HepG2 (cell line): ENCODE measurements around the gene SIAH1. TPM values are rescaled to one million over a fixed set of nuclear protein-coding genes. Genes with fewer than 3 reads are reported as not detected.

ENCODE experiments used
- ATAC-seq: fragments of 200-7000 bp; cut with Tn5 transposase; 3 replicates; pipeline ENCODE4 v1.9.1; 2020; ENCODE audit warnings: mild to moderate bottlenecking, moderate library complexity
- BruUV-seq: library from RNA; stranded (reverse); fragments of 400-500 nt; replicated peaks from 2 replicates; lab custom pipeline; 2021; lab: Mats Ljungman, UMichigan
- CTCF ChIA-PET: fragments of 300-600 bp; formaldehyde crosslinking; extraction: SDS; loops from one replicate; lab custom pipeline; 2021; ENCODE audit warnings: low total read pairs, inconsistent platforms, low intra/inter-chr PET ratio; lab: Yijun Ruan, JAX
- POLR2A ChIA-PET: fragments of 350-600 bp; sonication (Branson Sonifier 250); formaldehyde crosslinking; loops from one replicate; lab custom pipeline; 2020; ENCODE audit warnings: antibody characterized with exemption, inconsistent platforms; lab: Yijun Ruan, JAX
- DNase-seq: peaks from one replicate; pipeline ENCODE4 v3.0.0-alpha.2; 2015; ENCODE audit warnings: low spot score
- FAIRE-seq: peaks from 3 replicates; lab custom pipeline; 2011; peaks lifted over from hg19 to GRCh38; lab: Jason Lieb, UNC
- H2AFZ ChIP-seq: one replicate; pipeline ENCODE4 v1.6.1; 2011; ENCODE audit warnings: low read length, inconsistent platforms
- H3K27ac ChIP-seq: fragments of 300-600 bp; 3 replicates; pipeline ENCODE4 v1.8.0; 2011; ENCODE audit warnings: mixed run types, mild to moderate bottlenecking, mixed read lengths, low read length, inconsistent platforms; ENCODE audit not compliant: insufficient read depth; ENCODE audit errors: extremely low read length
- H3K27me3 ChIP-seq, 2 experiments: fragments of 200-600 bp in 1 of 2; 2 replicates in 1 of 2; 3 replicates in 1 of 2; pipeline versions ENCODE4 v1.6.0 to v1.8.0; 2011; ENCODE audit warnings: low read length in 2 of 2, mild to moderate bottlenecking in 2 of 2, moderate library complexity in 2 of 2, inconsistent platforms in 1 of 2; ENCODE audit not compliant: insufficient read depth in 2 of 2, control insufficient read depth in 1 of 2
- H3K36me3 ChIP-seq, 2 experiments: fragments of 200-600 bp in 1 of 2; replicated peaks in 1 of 2; 2 replicates in 1 of 2; 3 replicates in 1 of 2; pipeline versions ENCODE4 v1.5.1 to v1.8.0; 2011; ENCODE audit warnings: low read length in 2 of 2, inconsistent platforms in 1 of 2; ENCODE audit not compliant: insufficient read depth in 2 of 2, control insufficient read depth in 1 of 2
- H3K4me1 ChIP-seq: 2 replicates; pipeline ENCODE4 v1.5.1; 2012; ENCODE audit warnings: low read length, inconsistent platforms; ENCODE audit not compliant: insufficient read depth
- H3K4me2 ChIP-seq: 2 replicates; pipeline ENCODE4 v1.6.0; 2011; ENCODE audit warnings: low read depth, low read length, inconsistent platforms
- H3K4me3 ChIP-seq, 3 experiments: fragments of 200-600 bp in 1 of 3; sonication (generic), shearing (Covaris generic) in 1 of 3; replicated peaks in 1 of 3; 2 replicates each; pipeline ENCODE4 v1.5.1; 2011 to 2016; ENCODE audit warnings: low read length in 3 of 3, inconsistent platforms in 2 of 3, low read depth in 2 of 3, mild to moderate bottlenecking in 2 of 3, control low read depth in 1 of 3, mixed read lengths in 1 of 3; ENCODE audit not compliant: insufficient read depth in 1 of 3
- H3K79me2 ChIP-seq: one replicate; pipeline ENCODE4 v1.6.1; 2011; ENCODE audit warnings: low read length, inconsistent platforms; ENCODE audit not compliant: insufficient read depth
- H3K9ac ChIP-seq: 2 replicates; pipeline ENCODE4 v1.6.0; 2011; ENCODE audit warnings: mild to moderate bottlenecking, low read depth, low read length, inconsistent platforms; ENCODE audit not compliant: insufficient read depth
- H3K9me3 ChIP-seq: 2 replicates; pipeline ENCODE4 v1.5.1; 2012; ENCODE audit warnings: mild to moderate bottlenecking, low read length
- H4K20me1 ChIP-seq: 2 replicates; pipeline ENCODE4 v1.6.0; 2011; ENCODE audit warnings: inconsistent platforms, mild to moderate bottlenecking, low read length, moderate library complexity; ENCODE audit not compliant: insufficient read depth
- CSRNP1 ChIP-seq: sonication (generic); formaldehyde crosslinking; IDR thresholded peaks from 2 replicates; pipeline ENCODE4 v1.8.1; 2023; ENCODE audit warnings: mild to moderate bottlenecking, missing genetic modification reagents
- GZF1 ChIP-seq: sonication (generic); formaldehyde crosslinking; IDR thresholded peaks from 2 replicates; pipeline ENCODE4 v1.5.1; 2020; ENCODE audit warnings: mild to moderate bottlenecking, missing genetic modification reagents
- MIER2 ChIP-seq: IDR thresholded peaks from 2 replicates; pipeline ENCODE4 v1.6.1; 2016; ENCODE audit warnings: missing biosample characterization, missing genetic modification reagents
- NCOA1 ChIP-seq: sonication (generic); formaldehyde crosslinking; IDR thresholded peaks from 2 replicates; pipeline ENCODE4 v1.9.0; 2021; ENCODE audit warnings: missing genetic modification reagents
- NFE2 ChIP-seq: sonication (generic); formaldehyde crosslinking; IDR thresholded peaks from 2 replicates; pipeline ENCODE4 v1.4.0; 2020; ENCODE audit warnings: missing genetic modification reagents
- NONO ChIP-seq, 2 experiments: fragments of 450-650 bp in 1 of 2; sonication (generic) in 1 of 2; formaldehyde crosslinking in 1 of 2; IDR thresholded peaks in 1 of 2; conservative IDR thresholded peaks in 1 of 2; 2 replicates each; pipeline versions ENCODE4 v1.6.1 to v1.8.0; 2017 to 2022; ENCODE audit warnings: mild to moderate bottlenecking in 1 of 2, missing genetic modification reagents in 1 of 2, moderate library complexity in 1 of 2
- NR2F1 ChIP-seq, 2 experiments: fragments of 450-650 bp in 1 of 2; formaldehyde crosslinking in 1 of 2; IDR thresholded peaks; 2 replicates each; pipeline versions ENCODE4 v1.5.0 to v1.6.1; 2016 to 2020; ENCODE audit warnings: mild to moderate bottlenecking in 1 of 2, missing compliant biosample characterization in 1 of 2, missing genetic modification reagents in 1 of 2, moderate library complexity in 1 of 2
- NR2F6 ChIP-seq, 2 experiments: IDR thresholded peaks; 2 replicates each; pipeline ENCODE4 v1.6.1; 2016; ENCODE audit warnings: antibody characterized with exemption in 1 of 2, mild to moderate bottlenecking in 1 of 2
- RARA ChIP-seq: IDR thresholded peaks from 2 replicates; pipeline ENCODE4 v1.6.1; 2016; ENCODE audit warnings: missing genetic modification reagents, missing compliant biosample characterization
- TFDP1 ChIP-seq: IDR thresholded peaks from 2 replicates; pipeline ENCODE4 v1.6.1; 2016; ENCODE audit warnings: missing compliant biosample characterization, missing genetic modification reagents, borderline replicate concordance
- THRA ChIP-seq: sonication (generic); formaldehyde crosslinking; IDR thresholded peaks from 2 replicates; pipeline ENCODE4 v1.4.0; 2020; ENCODE audit warnings: missing genetic modification reagents, borderline replicate concordance
- ZNF230 ChIP-seq: sonication (generic); formaldehyde crosslinking; IDR thresholded peaks from 2 replicates; pipeline ENCODE4 v1.4.0; 2020; ENCODE audit warnings: mild to moderate bottlenecking, missing genetic modification reagents
- ZNF34 ChIP-seq: sonication (generic); formaldehyde crosslinking; IDR thresholded peaks from 2 replicates; pipeline ENCODE4 v1.4.0; 2020; ENCODE audit warnings: mild to moderate bottlenecking, missing genetic modification reagents, borderline replicate concordance
- ZNF563 ChIP-seq: sonication (generic); formaldehyde crosslinking; IDR thresholded peaks from 2 replicates; pipeline ENCODE4 v1.8.0; 2022; ENCODE audit warnings: mild to moderate bottlenecking, moderate library complexity, missing genetic modification reagents
- ZNF710 ChIP-seq: sonication (generic); formaldehyde crosslinking; IDR thresholded peaks from 2 replicates; pipeline ENCODE4 v1.5.0; 2020; ENCODE audit warnings: mild to moderate bottlenecking, missing genetic modification reagents, borderline replicate concordance
- WGBS: methylation state at CpG from one replicate; pipeline ENCODE4 v1.1.6; 2017; ENCODE audit warnings: low lambda C conversion rate; 5-methylcytosine and 5-hydroxymethylcytosine counted together
- in situ Hi-C: cut with HindIII; loops from 2 replicates; pipeline ENCODE4 v1.10.0; 2017; ENCODE audit warnings: low pct_unique_long_range_greater_than_20kb; ENCODE audit not compliant: extremely low pct_ligation_motif_present
- intact Hi-C: fragments of 100-400 bp; cut with micrococcal nuclease; formaldehyde crosslinking; loops from one replicate; pipeline ENCODE4 v1.10.0; 2022; ENCODE audit not compliant: unreplicated experiment
- polyA plus RNA-seq, 8 experiments: library from polyadenylated mRNA; depleted of rRNA in 3 of 8; stranded (reverse) in 7 of 8; unstranded in 1 of 8; fragments of >200 nt; fragmentation: Illumina TruSeq in 4 of 8; extraction: Trizol in 4 of 8; gene quantifications; 2 replicates each; pipeline versions ENCODE4 v1.2.1 to v1.2.3, GENCODE V29; 2011 to 2016; ENCODE audit warnings: low read depth in 4 of 8, missing spikeins in 1 of 8, mixed read lengths in 1 of 8; ENCODE audit not compliant: insufficient read depth in 1 of 8
- total RNA-seq, 5 experiments: library from RNA; depleted of rRNA; stranded (reverse); fragments of >200 nt; fragmentation: Illumina TruSeq; extraction: Trizol; gene quantifications; 2 replicates each; pipeline ENCODE4 v1.2.3, GENCODE V29; 2016; ENCODE audit warnings: low read depth in 1 of 5

The SIAH1 gene
- total and polyA plus RNA-seq, 2 of the 13 experiments (the other 11 are each of a cell fraction or from before 2014, with no cell fraction given): 16.0 to 28.6 TPM

GRCh38 chr16:48392407-48392806, 7.2 kb upstream of the SIAH1 start (continued):
- TF ChIP-seq ZNF710 (CRISPR knock-in tag): no peak
- TF ChIP-seq ZNF34: 0 out of 2 replicates have a peak, but pooled peaks have one; percentile 39
- TF ChIP-seq RARA: no peak
- no peak for TF ChIP-seq NFE2
- TF ChIP-seq ZNF563 (CRISPR knock-in tag): no peak
- no peak for TF ChIP-seq GZF1 (CRISPR knock-in tag)

- Histone ChIP-seq H2AFZ (no peak overlapping the region), H3K36me3 (no peaks in the 10 kb centered on the region), H3K4me2 (peak overlapping the region; percentile 95), H4K20me1 (peaks cover 22% of the 10 kb centered on the region), H3K79me2 (peaks cover 27% of the 10 kb centered on the region), H3K4me3 (no peak overlapping the region), H3K9ac (no peak overlapping the region), H3K4me1 (peaks cover 50% of the 10 kb centered on the region), H3K9me3 (no peaks in the 10 kb centered on the region), H3K27me3 (no peaks in the 10 kb centered on the region; a peak in 2 of 5 replicates), H3K27ac (no peak overlapping the region)
- ATAC-seq: no peak
- no peak for DNase-seq
- in situ Hi-C loops: no loop called here
- ChIA-PET POLR2A (interaction anchor here (1.0 to 3.1 kb wide), 8 partner anchors 7 to 237 kb away, joined by 3 to 20 read pairs (median 5); no protein-coding TSS in a partner anchor), CTCF (no interaction called here)
- FAIRE-seq: peak; percentile 43
- intact Hi-C loops: no loop called here
- WGBS: 58% methylated on average over 17 of the region's 17 CpGs
- no TSS peak for BruUV-seq
- TF ChIP-seq NONO (IDR thresholded peaks at IDR 0.05): no peak
- 0 out of 2 replicates have a peak, but pooled peaks have one; percentile 26 for TF ChIP-seq NONO (CRISPR knock-in tag; conservative IDR thresholded peaks at IDR 0.05)
- no peak for TF ChIP-seq TFDP1 (CRISPR knock-in tag)
- no peak for TF ChIP-seq ZNF230 (CRISPR knock-in tag)
- TF ChIP-seq MIER2: no peak
- peak; percentile 45; the same call in 1 of the 2 replicates for TF ChIP-seq NR2F6 (IDR thresholded peaks at IDR 0.05)
- TF ChIP-seq NR2F6 (CRISPR knock-in tag; IDR thresholded peaks at IDR 0.05): peak; percentile 48; the same call in 1 of the 2 replicates
- peak; percentile 67; the same call in 1 of the 2 replicates for TF ChIP-seq THRA
- 0 out of 2 replicates have a peak, but pooled peaks have one; percentile 57 for TF ChIP-seq NCOA1 (CRISPR knock-in tag)
- TF ChIP-seq CSRNP1 (CRISPR knock-in tag): no peak
- TF ChIP-seq NR2F1 (CRISPR knock-in tag; IDR thresholded peaks at IDR 0.05): peak in 1 of 2 experiments; percentile 36; a peak in 1 of 4 replicates
Observed at GRCh38 chr16:48386559-48387312, 1.5 kb upstream of the SIAH1 start.
